ENCODE measurements around the gene C4orf17.
"Not testable (repeated sequence)": the region's sequence is repeated elsewhere in the genome, so short reads cannot be mapped to it uniquely, and the experiment has no call there.

GRCh38 chr4:99534699-99535098 is 23.9 kb downstream of the C4orf17 start:
- not testable (repeated sequence) for TF ChIP-seq CTCF (IDR thresholded peaks at IDR 0.05; ENCODE audit: low read depth, low read length); MAX (IDR thresholded peaks at IDR 0.05; ENCODE audit: low read depth, low read length); POLR2A (IDR thresholded peaks at IDR 0.05; ENCODE audit: extremely low read depth, insufficient read length)

Data from NB4 (cell line).